ENCODE data around the gene KCNJ12. TPM values are rescaled to one million over a fixed set of nuclear protein-coding genes. Genes with fewer than 3 reads are reported as not detected.

KCNJ12 gene
- total RNA-seq, 4 donors from 2014 or later: 1.1 to 2.5 (median 2.3) TPM

DNA sequence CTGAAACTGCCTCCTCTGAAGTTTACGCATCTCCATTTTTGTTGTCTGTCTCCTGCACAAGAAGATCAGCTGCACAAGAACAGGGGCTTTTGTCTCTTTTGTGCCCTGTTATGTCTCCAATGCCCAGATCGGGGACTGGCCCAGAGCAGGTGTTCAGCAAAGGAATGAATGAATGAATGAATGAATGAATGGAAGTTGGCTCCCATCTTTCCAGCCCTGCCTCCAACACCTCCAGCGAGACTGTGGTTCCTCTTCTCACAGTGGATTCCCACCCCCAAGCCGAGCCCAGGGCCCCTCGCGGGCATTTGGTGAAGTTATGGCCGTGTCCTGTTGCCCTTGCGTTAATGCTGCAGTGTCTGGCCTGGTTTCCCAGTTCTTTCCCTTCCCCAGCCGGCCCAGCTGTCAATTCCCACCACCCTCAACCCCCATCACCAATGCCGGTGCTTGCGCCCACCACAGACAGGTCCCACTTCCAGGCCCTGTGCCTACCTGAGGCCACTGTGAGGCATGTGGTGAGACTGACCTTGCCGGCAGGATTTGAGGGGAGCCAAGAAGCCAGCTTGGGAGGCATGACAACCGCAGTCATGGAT is 21.3 kb upstream of the KCNJ12 start:
- in situ Hi-C loops (cut with MboI; ENCODE audit: low pct_ligation_motif_present in 1 of 4, low pct_unique_long_range_greater_than_20kb in 1 of 4, low sequenced_read_pairs in 3 of 4) (no loop called here), intact Hi-C loops (cut with DNase I; ENCODE audit: low total_unique reads) (no loop called here)
- no peaks in the 10 kb centered on the region for H3K27me3 ChIP-seq
- TF ChIP-seq POLR2AphosphoS5 (IDR thresholded peaks at IDR 0.05) (no peak), POLR2A (IDR thresholded peaks at IDR 0.05) (no peak), EP300 (IDR thresholded peaks at IDR 0.05; ENCODE audit: low read depth) (no peak)
- TF ChIP-seq, protein P1, sequence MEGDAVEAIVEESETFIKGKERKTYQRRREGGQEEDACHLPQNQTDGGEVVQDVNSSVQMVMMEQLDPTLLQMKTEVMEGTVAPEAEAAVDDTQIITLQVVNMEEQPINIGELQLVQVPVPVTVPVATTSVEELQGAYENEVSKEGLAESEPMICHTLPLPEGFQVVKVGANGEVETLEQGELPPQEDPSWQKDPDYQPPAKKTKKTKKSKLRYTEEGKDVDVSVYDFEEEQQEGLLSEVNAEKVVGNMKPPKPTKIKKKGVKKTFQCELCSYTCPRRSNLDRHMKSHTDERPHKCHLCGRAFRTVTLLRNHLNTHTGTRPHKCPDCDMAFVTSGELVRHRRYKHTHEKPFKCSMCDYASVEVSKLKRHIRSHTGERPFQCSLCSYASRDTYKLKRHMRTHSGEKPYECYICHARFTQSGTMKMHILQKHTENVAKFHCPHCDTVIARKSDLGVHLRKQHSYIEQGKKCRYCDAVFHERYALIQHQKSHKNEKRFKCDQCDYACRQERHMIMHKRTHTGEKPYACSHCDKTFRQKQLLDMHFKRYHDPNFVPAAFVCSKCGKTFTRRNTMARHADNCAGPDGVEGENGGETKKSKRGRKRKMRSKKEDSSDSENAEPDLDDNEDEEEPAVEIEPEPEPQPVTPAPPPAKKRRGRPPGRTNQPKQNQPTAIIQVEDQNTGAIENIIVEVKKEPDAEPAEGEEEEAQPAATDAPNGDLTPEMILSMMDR (IDR thresholded peaks at IDR 0.05): no peak
- no peak overlapping the region for H3K4me3 ChIP-seq
- 91% methylated on average over 13 of the region's 13 CpGs; no CpG with 5 or more reads in 1 of the 2 donors for WGBS, 2 donors (ENCODE audit: low coverage in 1 of 2)
- no peaks in the 10 kb centered on the region for H3K4me1 ChIP-seq
- H3K27ac ChIP-seq: no peak overlapping the region
- no peaks in the 10 kb centered on the region for H3K9me3 ChIP-seq
- no peaks in the 10 kb centered on the region for H3K36me3 ChIP-seq
- DNase-seq: no peak

DNA sequence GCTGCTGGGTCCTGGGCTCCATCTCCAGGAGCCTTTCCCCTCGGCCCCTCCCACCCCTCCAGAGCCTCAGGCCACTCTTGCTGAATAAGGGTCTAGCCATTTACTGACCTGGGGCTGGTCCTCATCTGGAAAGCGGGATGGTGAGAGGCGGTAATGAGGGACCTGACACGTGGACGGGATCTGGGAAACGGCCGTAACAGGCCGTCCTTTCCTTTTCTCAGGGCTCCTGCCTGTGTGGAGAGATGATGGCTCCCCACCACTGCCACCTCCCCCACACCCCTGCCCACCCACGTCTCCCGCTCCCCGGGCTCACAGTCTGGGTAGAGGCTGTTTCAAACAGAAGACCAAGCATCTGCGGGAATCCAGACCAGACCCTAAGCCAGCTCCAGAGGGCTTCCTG is 20.6 kb upstream of the KCNJ12 start:
- H3K9me3 ChIP-seq: no peaks in the 10 kb centered on the region
- in situ Hi-C loops (cut with MboI; ENCODE audit: low pct_ligation_motif_present in 1 of 4, low pct_unique_long_range_greater_than_20kb in 1 of 4, low sequenced_read_pairs in 3 of 4): no loop called here
- no peaks in the 10 kb centered on the region for H3K36me3 ChIP-seq
- TF ChIP-seq POLR2AphosphoS5 (IDR thresholded peaks at IDR 0.05) (no peak), EP300 (IDR thresholded peaks at IDR 0.05; ENCODE audit: low read depth) (no peak), POLR2A (IDR thresholded peaks at IDR 0.05) (no peak)
- TF ChIP-seq, protein P1 (IDR thresholded peaks at IDR 0.05): no peak
- no peaks in the 10 kb centered on the region for H3K27me3 ChIP-seq
- 82% methylated on average over 12 of the region's 12 CpGs; no CpG with 5 or more reads in 1 of the 2 donors for WGBS, 2 donors (ENCODE audit: low coverage in 1 of 2)
- no peak for DNase-seq
- H3K4me3 ChIP-seq: no peak overlapping the region
- intact Hi-C loops (cut with DNase I; ENCODE audit: low total_unique reads): no loop called here
- H3K27ac ChIP-seq: no peak overlapping the region
- no peaks in the 10 kb centered on the region for H3K4me1 ChIP-seq

- TF ChIP-seq POLR2A (IDR thresholded peaks at IDR 0.05) (no peak), EP300 (IDR thresholded peaks at IDR 0.05; ENCODE audit: low read depth) (no peak), POLR2AphosphoS5 (IDR thresholded peaks at IDR 0.05) (no peak)
- TF ChIP-seq, protein P1 (IDR thresholded peaks at IDR 0.05): no peak
- 89 to 93% methylated on average over 2 of the region's 2 CpGs for WGBS, 2 donors (ENCODE audit: low coverage in 1 of 2)
- no peak for DNase-seq
- no peaks in the 10 kb centered on the region for H3K4me1 ChIP-seq
- intact Hi-C loops (cut with DNase I; ENCODE audit: low total_unique reads): no loop called here
- no peak overlapping the region for H3K4me3 ChIP-seq
- in situ Hi-C loops (cut with MboI; ENCODE audit: low pct_ligation_motif_present in 1 of 4, low pct_unique_long_range_greater_than_20kb in 1 of 4, low sequenced_read_pairs in 3 of 4): no loop called here
- no peak overlapping the region for H3K27ac ChIP-seq
- no peaks in the 10 kb centered on the region for H3K9me3 ChIP-seq
- no peaks in the 10 kb centered on the region for H3K36me3 ChIP-seq
- no peaks in the 10 kb centered on the region for H3K27me3 ChIP-seq
Measured at GRCh38 chr17:21356537-21357127, 19.5 kb upstream of the KCNJ12 start.

DNA sequence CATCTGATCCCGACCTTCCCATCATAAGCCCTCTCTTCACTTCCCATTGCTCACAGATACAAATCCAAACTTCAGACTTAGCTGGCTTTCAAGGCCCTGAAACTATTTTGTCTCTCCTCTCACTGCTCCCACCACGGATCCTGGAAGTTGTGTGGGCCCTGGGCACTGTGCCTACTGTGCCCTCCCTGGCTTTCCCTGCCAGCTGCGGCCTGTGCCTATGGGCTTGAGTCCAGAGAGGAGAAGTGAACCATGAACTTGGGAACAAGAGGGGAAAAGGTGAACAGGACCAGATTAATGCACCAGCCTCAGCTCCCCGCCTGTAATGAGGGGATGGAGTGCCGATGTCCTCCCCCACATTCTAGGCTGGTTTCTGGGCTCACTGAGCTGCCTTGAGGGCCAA is 18.9 kb upstream of the KCNJ12 start:
- Histone ChIP-seq H3K4me3 (no peak overlapping the region), H3K27me3 (no peaks in the 10 kb centered on the region), H3K9me3 (no peaks in the 10 kb centered on the region), H3K36me3 (no peaks in the 10 kb centered on the region), H3K27ac (no peak overlapping the region), H3K4me1 (no peaks in the 10 kb centered on the region)
- in situ Hi-C loops (cut with MboI; ENCODE audit: low pct_ligation_motif_present in 1 of 4, low pct_unique_long_range_greater_than_20kb in 1 of 4, low sequenced_read_pairs in 3 of 4) (no loop called here), intact Hi-C loops (cut with DNase I; ENCODE audit: low total_unique reads) (no loop called here)
- TF ChIP-seq POLR2A (IDR thresholded peaks at IDR 0.05) (no peak), POLR2AphosphoS5 (IDR thresholded peaks at IDR 0.05) (no peak), EP300 (IDR thresholded peaks at IDR 0.05; ENCODE audit: low read depth) (no peak)
- TF ChIP-seq, protein P1 (IDR thresholded peaks at IDR 0.05): no peak
- no peak for DNase-seq
- WGBS, 2 donors (ENCODE audit: low coverage in 1 of 2): 75 to 100% methylated on average over 1 to 5 of the region's 5 CpGs

Measured in transverse colon (tissue), 4 donors.